Fibroblast of villous mesenchyme (primary cell): ENCODE results near the gene SLC1A1. TPM values are rescaled to one million over a fixed set of nuclear protein-coding genes. Genes with fewer than 3 reads are reported as not detected.

Source experiments
- DNase-seq: peaks from one replicate; pipeline ENCODE4 v3.0.0-alpha.2; 2010; ENCODE audit warnings: low read depth
- H3K4me3 ChIP-seq: 2 replicates; pipeline ENCODE4 v1.5.1; 2011; ENCODE audit warnings: low read depth, mild to moderate bottlenecking, low read length
- CTCF ChIP-seq: IDR thresholded peaks from 2 replicates; pipeline ENCODE4 v1.5.1; 2012; ENCODE audit warnings: low read depth, mild to moderate bottlenecking, low read length; ENCODE audit not compliant: insufficient read depth
- total RNA-seq: library from RNA; depleted of rRNA; stranded (reverse); fragments of >200 nt; gene quantifications from 2 replicates; pipeline ENCODE4 v1.2.3, GENCODE V29; 2012

The SLC1A1 gene
- total RNA-seq, 1 donor = 34.1 TPM

- TF ChIP-seq CTCF = no peak
- no peak for DNase-seq
- H3K4me3 ChIP-seq = no peak overlapping the region
Measured at GRCh38 chr9:4620057-4620765, 129.9 kb downstream of the SLC1A1 start.

- H3K4me3 ChIP-seq = no peak overlapping the region
- TF ChIP-seq CTCF = no peak
- no peak for DNase-seq
Measured at GRCh38 chr9:4620881-4621555, 130.8 kb downstream of the SLC1A1 start.

- H3K4me3 ChIP-seq = no peak overlapping the region
- TF ChIP-seq CTCF = no peak
- no peak for DNase-seq
Measured at GRCh38 chr9:4622016-4622415, 131.7 kb downstream of the SLC1A1 start.

- no peak for DNase-seq
- TF ChIP-seq CTCF = peak; percentile 2
- no peak overlapping the region for H3K4me3 ChIP-seq
Measured at GRCh38 chr9:4630836-4631235, 140.6 kb downstream of the SLC1A1 start.

Other genes starting within 250 kb of the SLC1A1 start
- 56.0 and 77.7 TPM in 2 replicates for gene GLIS3, start 190.4 kb upstream of the SLC1A1 start, total RNA-seq
- gene PLPP6, start 171.8 kb downstream of the SLC1A1 start, total RNA-seq = 6.4 and 8.2 TPM in 2 replicates
- gene SPATA6L, start 176.0 kb downstream of the SLC1A1 start, total RNA-seq = 0.43 and 0.64 TPM in 2 replicates
- 19.3 and 25.9 TPM in 2 replicates for gene CDC37L1, start 189.1 kb downstream of the SLC1A1 start, total RNA-seq